ENCODE data around the gene MAGI2.

The MAGI2 gene

GRCh38 chr7:78703391-78703790 lies 750.1 kb downstream of the MAGI2 start:
- no peak for DNase-seq

GRCh38 chr7:78702770-78703169 lies 750.7 kb downstream of the MAGI2 start:
- DNase-seq, result no peak

- no peak for DNase-seq
These were observed 757.6 kb downstream of the MAGI2 start for GRCh38 chr7:78695826-78696225.

- DNase-seq, result no peak
These were observed 761.9 kb downstream of the MAGI2 start for GRCh38 chr7:78691584-78691983.

- DNase-seq, result no peak
These were observed 763.3 kb downstream of the MAGI2 start for GRCh38 chr7:78690174-78690573.

- DNase-seq, result no peak
These were observed 765.1 kb downstream of the MAGI2 start for GRCh38 chr7:78688376-78688775.

- DNase-seq, result no peak
These were observed 767.3 kb downstream of the MAGI2 start for GRCh38 chr7:78686189-78686588.

GRCh38 chr7:78684201-78684600 lies 769.3 kb downstream of the MAGI2 start:
- no peak for DNase-seq

- no peak for DNase-seq
These were observed 769.9 kb downstream of the MAGI2 start for GRCh38 chr7:78683566-78683965.

- no peak for DNase-seq
These were observed 774.2 kb downstream of the MAGI2 start for GRCh38 chr7:78679112-78679876.

GRCh38 chr7:78677391-78677790 lies 776.1 kb downstream of the MAGI2 start:
- no peak for DNase-seq

- DNase-seq, result no peak
These were observed 778.0 kb downstream of the MAGI2 start for GRCh38 chr7:78675511-78675910.

GRCh38 chr7:78673272-78673671 lies 780.2 kb downstream of the MAGI2 start:
- DNase-seq, result no peak

- DNase-seq, result no peak
These were observed 790.5 kb downstream of the MAGI2 start for GRCh38 chr7:78662939-78663338.

GRCh38 chr7:78649976-78650375 lies 803.5 kb downstream of the MAGI2 start:
- DNase-seq, result no peak

- no peak for DNase-seq
These were observed 804.2 kb downstream of the MAGI2 start for GRCh38 chr7:78649236-78649635.

- no peak for DNase-seq
These were observed 810.7 kb downstream of the MAGI2 start for GRCh38 chr7:78642751-78643150.

GRCh38 chr7:78638364-78638763 lies 815.1 kb downstream of the MAGI2 start:
- DNase-seq, result no peak

GRCh38 chr7:78636727-78637126 lies 816.7 kb downstream of the MAGI2 start:
- DNase-seq, result no peak

- no peak for DNase-seq
These were observed 818.3 kb downstream of the MAGI2 start for GRCh38 chr7:78635026-78635793.

GRCh38 chr7:78634093-78634492 lies 819.4 kb downstream of the MAGI2 start:
- no peak for DNase-seq

GRCh38 chr7:78620920-78621319 lies 832.5 kb downstream of the MAGI2 start:
- no peak for DNase-seq

- DNase-seq, result no peak
These were observed 836.9 kb downstream of the MAGI2 start for GRCh38 chr7:78616539-78616938.

- DNase-seq, result no peak
These were observed 844.2 kb downstream of the MAGI2 start for GRCh38 chr7:78609281-78609680.
